ENCODE results near the gene ADRA2A.

Gene ADRA2A

GRCh38 chr10:111076682-111077478 lies at the start of gene ADRA2A:
TSS of gene ADRA2A (plus strand) at chr10:111077029. CDS start at chr10:111077997, 968 bp downstream.
- no peak; the same call in 1 of the 2 replicates for TF ChIP-seq CTCF (conservative IDR thresholded peaks at IDR 0.05; ENCODE audit: low read length)
- DNase-seq (ENCODE audit: low read depth), result peak; percentile 69
- H3K4me3 ChIP-seq (ENCODE audit: low read length), result peak within 1 kb of the TSS; percentile 66

- no peak for TF ChIP-seq CTCF (conservative IDR thresholded peaks at IDR 0.05; ENCODE audit: low read length)
- no peak for DNase-seq (ENCODE audit: low read depth)
- no peak overlapping the region for H3K4me3 ChIP-seq (ENCODE audit: low read length)
These were observed 46.6 kb upstream of the ADRA2A start for GRCh38 chr10:111030042-111030750.

GRCh38 chr10:111034598-111035310 lies 42.1 kb upstream of the ADRA2A start:
- TF ChIP-seq CTCF (conservative IDR thresholded peaks at IDR 0.05; ENCODE audit: low read length), result no peak
- peak; percentile 46 for DNase-seq (ENCODE audit: low read depth)
- H3K4me3 ChIP-seq (ENCODE audit: low read length), result no peak overlapping the region

- no peak for TF ChIP-seq CTCF (conservative IDR thresholded peaks at IDR 0.05; ENCODE audit: low read length)
- DNase-seq (ENCODE audit: low read depth), result peak; percentile 12
These were observed 41.3 kb upstream of the ADRA2A start for GRCh38 chr10:111035542-111035941.

GRCh38 chr10:111037858-111038257 lies 39.0 kb upstream of the ADRA2A start:
- no peak for DNase-seq (ENCODE audit: low read depth)
- peak; percentile 28; the same call in 1 of the 2 replicates for TF ChIP-seq CTCF (conservative IDR thresholded peaks at IDR 0.05; ENCODE audit: low read length)
- H3K4me3 ChIP-seq (ENCODE audit: low read length), result no peak overlapping the region

More at GRCh38 chr10:111035542-111035941, 41.3 kb upstream of the ADRA2A start:
- no peak overlapping the region for H3K4me3 ChIP-seq (ENCODE audit: low read length)

GRCh38 chr10:111039522-111039921 lies 37.3 kb upstream of the ADRA2A start:
- DNase-seq (ENCODE audit: low read depth), result no peak
- TF ChIP-seq CTCF (conservative IDR thresholded peaks at IDR 0.05; ENCODE audit: low read length), result no peak
- H3K4me3 ChIP-seq (ENCODE audit: low read length), result no peak overlapping the region
